SK-N-SH (cell line): ENCODE data around the gene XRN1. TPM values are rescaled to one million over a fixed set of nuclear protein-coding genes. Genes with fewer than 3 reads are reported as not detected.

Experiments used
- CTCF ChIA-PET: fragments of 300-600, 350-600 bp; formaldehyde crosslinking; extraction: SDS; loops from one replicate; lab custom pipeline; 2021; lab: Yijun Ruan, JAX
- POLR2A ChIA-PET: fragments of 350-600 bp; sonication (Branson Sonifier 250); formaldehyde crosslinking; extraction: SDS; loops from one replicate; lab custom pipeline; 2020; ENCODE audit warnings: antibody characterized with exemption, inconsistent platforms; lab: Yijun Ruan, JAX
- DNase-seq: peaks from one replicate; pipeline ENCODE4 v3.0.0; 2012
- H2AFZ ChIP-seq: fragments of 200-600 bp; sonication (generic); 2 replicates; pipeline ENCODE4 v1.8.1; 2016; ENCODE audit warnings: antibody characterized with exemption, mild to moderate bottlenecking, low read depth
- H3F3A ChIP-seq: fragments of 200-600 bp; sonication (generic); replicated peaks from 2 replicates; pipeline ENCODE3; 2016; ENCODE audit warnings: antibody characterized with exemption, mild to moderate bottlenecking; ENCODE audit not compliant: insufficient read depth
- H3K27ac ChIP-seq, 2 experiments: fragments of 200-500 bp in 1 of 2; fragments of 200-600 bp in 1 of 2; sonication (Bioruptor generic) in 1 of 2; sonication (generic), shearing (Covaris generic) in 1 of 2; 2 replicates each; pipeline versions ENCODE4 v1.5.1 to v1.6.1; 2014 to 2016; ENCODE audit warnings: low read depth in 2 of 2, inconsistent platforms in 1 of 2, low read length in 1 of 2, mild to moderate bottlenecking in 1 of 2, mixed read lengths in 1 of 2
- H3K27me3 ChIP-seq: fragments of 200-600 bp; sonication (generic), shearing (Covaris generic); 2 replicates; pipeline ENCODE4 v1.6.1; 2016; ENCODE audit warnings: mixed run types; ENCODE audit not compliant: insufficient read depth
- H3K36me3 ChIP-seq, 2 experiments: fragments of 200-500 bp in 1 of 2; fragments of 200-600 bp in 1 of 2; sonication (Bioruptor generic) in 1 of 2; sonication (generic) in 1 of 2; replicated peaks in 1 of 2; 2 replicates each; pipeline versions ENCODE3 to v1.5.1; 2014 to 2016; ENCODE audit warnings: low read length in 1 of 2, mild to moderate bottlenecking in 1 of 2; ENCODE audit not compliant: insufficient read depth in 2 of 2, control insufficient read depth in 1 of 2
- H3K4me1 ChIP-seq, 2 experiments: fragments of 200-500 bp in 1 of 2; fragments of 200-600 bp in 1 of 2; sonication (Bioruptor generic) in 1 of 2; sonication (generic), shearing (Covaris generic) in 1 of 2; 2 replicates each; pipeline versions ENCODE4 v1.5.1 to v1.6.1; 2014 to 2016; ENCODE audit warnings: low read depth in 1 of 2, low read length in 1 of 2, mixed run types in 1 of 2; ENCODE audit not compliant: insufficient read depth in 2 of 2, control insufficient read depth in 1 of 2
- H3K4me2 ChIP-seq: fragments of 200-600 bp; sonication (generic), shearing (Covaris generic); 2 replicates; pipeline ENCODE4 v1.6.1; 2017; ENCODE audit warnings: mixed run types
- H3K4me3 ChIP-seq, 2 experiments: fragments of 200-500 bp in 1 of 2; fragments of 200-600 bp in 1 of 2; sonication (Bioruptor generic) in 1 of 2; sonication (generic), shearing (Covaris generic) in 1 of 2; 2 replicates each; pipeline versions ENCODE4 v1.5.1 to v1.8.1; 2014 to 2016; ENCODE audit warnings: low read depth in 2 of 2, inconsistent platforms in 1 of 2, low read length in 1 of 2, mild to moderate bottlenecking in 1 of 2, mixed read lengths in 1 of 2, moderate library complexity in 1 of 2
- H3K79me2 ChIP-seq: fragments of 200-600 bp; sonication (generic); 2 replicates; pipeline ENCODE4 v1.8.1; 2017; ENCODE audit warnings: mild to moderate bottlenecking; ENCODE audit not compliant: insufficient read depth
- H3K9ac ChIP-seq: fragments of 200-600 bp; sonication (generic); 2 replicates; pipeline ENCODE4 v1.6.1; 2017; ENCODE audit warnings: mixed run types
- H3K9me2 ChIP-seq: fragments of 200-600 bp; sonication (generic); 2 replicates; pipeline ENCODE4 v1.6.1; 2017; ENCODE audit warnings: mixed run types
- H3K9me3 ChIP-seq: fragments of 200-600 bp; sonication (generic); 2 replicates; pipeline ENCODE4 v1.6.1; 2017; ENCODE audit warnings: mixed run types, mild to moderate bottlenecking, moderate library complexity
- H4K20me1 ChIP-seq: fragments of 200-600 bp; sonication (generic); 2 replicates; pipeline ENCODE4 v1.6.1; 2017; ENCODE audit warnings: mild to moderate bottlenecking, mixed run types; ENCODE audit not compliant: insufficient read depth
- ELF1 ChIP-seq: IDR thresholded peaks from 2 replicates; pipeline ENCODE4 v1.4.0; 2012
- EP300 ChIP-seq, 2 experiments: IDR thresholded peaks; 2 replicates each; pipeline versions ENCODE4 v1.4.0 to v1.6.1; 2012; ENCODE audit warnings: borderline replicate concordance in 1 of 2, low read depth in 1 of 2, low read length in 1 of 2
- EZH2phosphoT487 ChIP-seq: fragments of 200-600 bp; sonication (generic); IDR thresholded peaks from 2 replicates; pipeline ENCODE4 v1.6.1; 2017; ENCODE audit warnings: low read depth, mixed run types, mild to moderate bottlenecking, antibody characterized with exemption, moderate library complexity, borderline replicate concordance
- FOSL2 ChIP-seq: IDR thresholded peaks from 2 replicates; pipeline ENCODE4 v1.4.0; 2012; ENCODE audit warnings: low read depth, mild to moderate bottlenecking, moderate library complexity, borderline replicate concordance
- FOXJ3 ChIP-seq: sonication (generic); formaldehyde crosslinking; IDR thresholded peaks from 2 replicates; pipeline ENCODE4 v1.5.1; 2020; ENCODE audit warnings: mild to moderate bottlenecking, missing genetic modification reagents
- GABPA ChIP-seq: IDR thresholded peaks from 2 replicates; pipeline ENCODE4 v1.4.0; 2012; ENCODE audit warnings: low read depth, mild to moderate bottlenecking
- JUND ChIP-seq: IDR thresholded peaks from 2 replicates; pipeline ENCODE4 v1.4.0; 2012
- MAX ChIP-seq: IDR thresholded peaks from 2 replicates; pipeline ENCODE4 v1.4.0; 2012; ENCODE audit warnings: low read depth
- MEF2A ChIP-seq: IDR thresholded peaks from 2 replicates; pipeline ENCODE4 v1.4.0; 2012; ENCODE audit warnings: low read depth, borderline replicate concordance
- MXI1 ChIP-seq: IDR thresholded peaks from 2 replicates; pipeline ENCODE4 v1.6.1; 2012; ENCODE audit warnings: mild to moderate bottlenecking, low read depth, low read length, improper control_type of control experiment
- NRF1 ChIP-seq: IDR thresholded peaks from 2 replicates; pipeline ENCODE4 v1.6.1; 2012; ENCODE audit warnings: low read depth, mild to moderate bottlenecking, low read length
- RXRA ChIP-seq: IDR thresholded peaks from 2 replicates; pipeline ENCODE4 v1.4.0; 2012; ENCODE audit warnings: low read depth, mild to moderate bottlenecking, borderline replicate concordance
- TCF12 ChIP-seq: IDR thresholded peaks from 2 replicates; pipeline ENCODE4 v1.4.0; 2012
- TEAD4 ChIP-seq: IDR thresholded peaks from 2 replicates; pipeline ENCODE4 v1.4.0; 2012; ENCODE audit warnings: mild to moderate bottlenecking, borderline replicate concordance; ENCODE audit not compliant: insufficient read depth
- USF1 ChIP-seq: IDR thresholded peaks from 2 replicates; pipeline ENCODE4 v1.4.0; 2012; ENCODE audit warnings: low read depth, borderline replicate concordance
- ZBTB33 ChIP-seq: IDR thresholded peaks from 2 replicates; pipeline ENCODE4 v1.4.0; 2012; ENCODE audit warnings: low read depth, borderline replicate concordance
- WGBS: methylation state at CpG from one replicate; pipeline ENCODE4 v1.1.6; 2017; ENCODE audit warnings: low lambda C conversion rate; 5-methylcytosine and 5-hydroxymethylcytosine counted together
- polyA plus RNA-seq, 3 experiments: library from polyadenylated mRNA; depleted of rRNA; stranded (reverse); fragments of >200 nt; gene quantifications; 2 replicates each; pipeline ENCODE4 v1.2.3, GENCODE V29; 2012
- TF ChIP-seq, protein P1 (sequence below): fragments of 150-350 bp; IDR thresholded peaks from 2 replicates; pipeline ENCODE4 v1.6.1; 2017; ENCODE audit warnings: antibody characterized with exemption, low read length, low read depth, borderline replicate concordance
- TF ChIP-seq, protein P2 (sequence below): IDR thresholded peaks from 2 replicates; pipeline ENCODE4; 2012
- TF ChIP-seq, protein P3 (sequence below): fragments of 200-600 bp; sonication (generic); IDR thresholded peaks from 2 replicates; pipeline ENCODE4 v1.6.1; 2017; ENCODE audit warnings: antibody characterized with exemption, mild to moderate bottlenecking, moderate library complexity

The XRN1 gene
- polyA plus RNA-seq, 1 of the 3 experiments (the other 2 are of a cell fraction) = 2.7 TPM

DNA sequence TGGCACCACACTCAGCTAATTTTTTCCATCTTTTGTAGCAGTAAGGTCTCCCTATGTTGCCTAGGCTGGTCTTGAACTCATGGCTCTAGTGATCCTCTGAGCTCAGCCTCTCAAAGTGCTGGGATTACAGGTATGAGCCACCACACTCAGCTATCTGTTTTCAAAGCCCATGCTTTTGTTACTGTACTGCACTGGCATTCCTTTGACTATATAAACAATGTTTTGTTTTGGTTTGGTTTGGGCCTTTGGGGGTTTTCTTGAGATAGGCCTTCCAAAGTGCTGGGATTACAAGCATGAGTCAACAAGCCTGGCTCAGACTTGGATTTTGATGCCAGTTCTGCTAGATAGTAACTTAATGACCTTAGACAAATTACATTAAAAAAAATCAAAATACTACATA lies 132.8 kb downstream of the XRN1 start:
- Histone ChIP-seq H3K4me3 (no peak overlapping the region), H3K9me2 (no peaks in the 10 kb centered on the region), H4K20me1 (no peaks in the 10 kb centered on the region), H3F3A (peaks cover 25% of the 10 kb centered on the region), H3K4me2 (no peak overlapping the region), H3K79me2 (no peaks in the 10 kb centered on the region), H3K27ac (no peak overlapping the region), H3K9me3 (no peaks in the 10 kb centered on the region), H3K4me1 (peaks cover 0 to 12% of the 10 kb centered on the region in 2 experiments; a peak in 1 of 4 replicates), H3K9ac (no peak overlapping the region)
- ChIA-PET POLR2A (interaction anchor here (0.6 kb wide), 1 partner anchor 40 kb away, joined by 3 read pairs; no protein-coding TSS in a partner anchor), CTCF (no interaction called here)
- DNase-seq = no peak
- TF ChIP-seq JUND = no peak
- TF ChIP-seq ELF1 = no peak
- TF ChIP-seq TCF12 = 0 out of 2 replicates have a peak, but pooled peaks have one; percentile 15
- TF ChIP-seq, all 33 proteins: peak for 1
- Histone ChIP-seq H3K36me3 (peaks cover 32 to 61% of the 10 kb centered on the region in 2 experiments), H2AFZ (no peak overlapping the region), H3K27me3 (no peaks in the 10 kb centered on the region)

- H3K9me2 ChIP-seq = no peaks in the 10 kb centered on the region
- no peaks in the 10 kb centered on the region for H3K79me2 ChIP-seq
- no peak overlapping the region for H3K27ac ChIP-seq
- no peaks in the 10 kb centered on the region for H4K20me1 ChIP-seq
- no peak overlapping the region for H2AFZ ChIP-seq
- peaks cover 35 to 49% of the 10 kb centered on the region in 2 experiments for H3K36me3 ChIP-seq
- H3K4me2 ChIP-seq = no peak overlapping the region
- H3K4me3 ChIP-seq = no peak overlapping the region
- 98% methylated on average over 1 of the region's 1 CpG for WGBS
- H3K9me3 ChIP-seq = no peaks in the 10 kb centered on the region
- TF ChIP-seq, protein P1, sequence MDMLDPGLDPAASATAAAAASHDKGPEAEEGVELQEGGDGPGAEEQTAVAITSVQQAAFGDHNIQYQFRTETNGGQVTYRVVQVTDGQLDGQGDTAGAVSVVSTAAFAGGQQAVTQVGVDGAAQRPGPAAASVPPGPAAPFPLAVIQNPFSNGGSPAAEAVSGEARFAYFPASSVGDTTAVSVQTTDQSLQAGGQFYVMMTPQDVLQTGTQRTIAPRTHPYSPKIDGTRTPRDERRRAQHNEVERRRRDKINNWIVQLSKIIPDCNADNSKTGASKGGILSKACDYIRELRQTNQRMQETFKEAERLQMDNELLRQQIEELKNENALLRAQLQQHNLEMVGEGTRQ = no peak
- TF ChIP-seq TEAD4 (no peak), FOSL2 (no peak), TCF12 (no peak), FOXJ3 (CRISPR knock-in tag) (no peak), NRF1 (no peak), MXI1 (no peak), GABPA (no peak), RXRA (no peak), USF1 (no peak), EZH2phosphoT487 (no peak), MEF2A (no peak), MAX (no peak), EP300 (IDR thresholded peaks at IDR 0.05; ENCODE audit: borderline replicate concordance in 1 of 2, low read depth in 1 of 2, low read length in 1 of 2) (no peak), ZBTB33 (no peak)
- TF ChIP-seq, protein P2, sequence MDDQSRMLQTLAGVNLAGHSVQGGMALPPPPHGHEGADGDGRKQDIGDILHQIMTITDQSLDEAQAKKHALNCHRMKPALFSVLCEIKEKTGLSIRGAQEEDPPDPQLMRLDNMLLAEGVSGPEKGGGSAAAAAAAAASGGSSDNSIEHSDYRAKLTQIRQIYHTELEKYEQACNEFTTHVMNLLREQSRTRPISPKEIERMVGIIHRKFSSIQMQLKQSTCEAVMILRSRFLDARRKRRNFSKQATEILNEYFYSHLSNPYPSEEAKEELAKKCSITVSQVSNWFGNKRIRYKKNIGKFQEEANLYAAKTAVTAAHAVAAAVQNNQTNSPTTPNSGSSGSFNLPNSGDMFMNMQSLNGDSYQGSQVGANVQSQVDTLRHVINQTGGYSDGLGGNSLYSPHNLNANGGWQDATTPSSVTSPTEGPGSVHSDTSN = no peak
- TF ChIP-seq, protein P3, sequence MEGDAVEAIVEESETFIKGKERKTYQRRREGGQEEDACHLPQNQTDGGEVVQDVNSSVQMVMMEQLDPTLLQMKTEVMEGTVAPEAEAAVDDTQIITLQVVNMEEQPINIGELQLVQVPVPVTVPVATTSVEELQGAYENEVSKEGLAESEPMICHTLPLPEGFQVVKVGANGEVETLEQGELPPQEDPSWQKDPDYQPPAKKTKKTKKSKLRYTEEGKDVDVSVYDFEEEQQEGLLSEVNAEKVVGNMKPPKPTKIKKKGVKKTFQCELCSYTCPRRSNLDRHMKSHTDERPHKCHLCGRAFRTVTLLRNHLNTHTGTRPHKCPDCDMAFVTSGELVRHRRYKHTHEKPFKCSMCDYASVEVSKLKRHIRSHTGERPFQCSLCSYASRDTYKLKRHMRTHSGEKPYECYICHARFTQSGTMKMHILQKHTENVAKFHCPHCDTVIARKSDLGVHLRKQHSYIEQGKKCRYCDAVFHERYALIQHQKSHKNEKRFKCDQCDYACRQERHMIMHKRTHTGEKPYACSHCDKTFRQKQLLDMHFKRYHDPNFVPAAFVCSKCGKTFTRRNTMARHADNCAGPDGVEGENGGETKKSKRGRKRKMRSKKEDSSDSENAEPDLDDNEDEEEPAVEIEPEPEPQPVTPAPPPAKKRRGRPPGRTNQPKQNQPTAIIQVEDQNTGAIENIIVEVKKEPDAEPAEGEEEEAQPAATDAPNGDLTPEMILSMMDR = no peak
- no peak for DNase-seq
- ChIA-PET CTCF (interaction anchor here (1.4 kb wide), 1 partner anchor 28 kb away, joined by 3 read pairs; no protein-coding TSS in a partner anchor), POLR2A (no interaction called here)
- no peaks in the 10 kb centered on the region for H3K27me3 ChIP-seq
- peaks cover 4% of the 10 kb centered on the region for H3F3A ChIP-seq
- H3K4me1 ChIP-seq = no peaks in the 10 kb centered on the region
- no peak overlapping the region for H3K9ac ChIP-seq
Observed at GRCh38 chr3:142310439-142310838, 137.4 kb downstream of the XRN1 start.
